OCI-LY1 (cell line): ENCODE measurements around the gene USF1.

Source experiments
- EZH2 ChIP-seq: fragments of 200-600 bp; sonication (generic), shearing (Covaris generic); IDR thresholded peaks from 2 replicates; pipeline ENCODE4 v1.8.0; 2017; ENCODE audit warnings: borderline replicate concordance, mixed run types, mild to moderate bottlenecking, antibody characterized with exemption, low read length, moderate library complexity, mixed read lengths
- TF ChIP-seq, protein P1 (sequence below): fragments of 200-600 bp; sonication (generic), shearing (Covaris generic); IDR thresholded peaks from 2 replicates; pipeline ENCODE4 v1.5.1; 2017; ENCODE audit warnings: mild to moderate bottlenecking, antibody characterized with exemption, low read length, moderate library complexity, mixed read lengths

DNA sequence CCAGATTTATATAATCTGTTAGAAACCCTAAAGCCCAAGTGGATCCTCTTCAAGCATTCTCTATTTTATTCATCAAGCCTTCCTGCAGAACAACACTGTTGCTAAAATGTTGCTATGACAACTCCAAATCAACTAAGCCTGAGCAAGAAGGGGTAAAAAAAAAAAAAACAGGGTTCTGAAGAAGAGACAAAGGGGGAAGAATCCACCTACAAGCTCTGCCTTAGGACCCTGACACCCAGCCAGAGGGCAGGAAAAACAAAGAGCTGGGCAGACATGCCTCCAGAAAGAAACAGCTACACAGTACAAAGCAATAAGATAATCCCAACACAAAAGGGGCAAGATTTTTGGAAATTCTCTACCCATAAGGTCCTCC is 1.3 kb downstream of the USF1 start:
- TF ChIP-seq, protein P1, sequence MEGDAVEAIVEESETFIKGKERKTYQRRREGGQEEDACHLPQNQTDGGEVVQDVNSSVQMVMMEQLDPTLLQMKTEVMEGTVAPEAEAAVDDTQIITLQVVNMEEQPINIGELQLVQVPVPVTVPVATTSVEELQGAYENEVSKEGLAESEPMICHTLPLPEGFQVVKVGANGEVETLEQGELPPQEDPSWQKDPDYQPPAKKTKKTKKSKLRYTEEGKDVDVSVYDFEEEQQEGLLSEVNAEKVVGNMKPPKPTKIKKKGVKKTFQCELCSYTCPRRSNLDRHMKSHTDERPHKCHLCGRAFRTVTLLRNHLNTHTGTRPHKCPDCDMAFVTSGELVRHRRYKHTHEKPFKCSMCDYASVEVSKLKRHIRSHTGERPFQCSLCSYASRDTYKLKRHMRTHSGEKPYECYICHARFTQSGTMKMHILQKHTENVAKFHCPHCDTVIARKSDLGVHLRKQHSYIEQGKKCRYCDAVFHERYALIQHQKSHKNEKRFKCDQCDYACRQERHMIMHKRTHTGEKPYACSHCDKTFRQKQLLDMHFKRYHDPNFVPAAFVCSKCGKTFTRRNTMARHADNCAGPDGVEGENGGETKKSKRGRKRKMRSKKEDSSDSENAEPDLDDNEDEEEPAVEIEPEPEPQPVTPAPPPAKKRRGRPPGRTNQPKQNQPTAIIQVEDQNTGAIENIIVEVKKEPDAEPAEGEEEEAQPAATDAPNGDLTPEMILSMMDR, result no peak
- TF ChIP-seq EZH2, result no peak
